GM12873 (cell line): ENCODE data around the gene CSRNP3.

Experiments
- TF ChIP-seq, protein P1 (sequence below): IDR thresholded peaks from 2 replicates; pipeline ENCODE4 v1.5.1; 2012; ENCODE audit warnings: low read depth, mild to moderate bottlenecking, moderate library complexity, low read length, control low read depth; ENCODE audit not compliant: insufficient read depth; ENCODE audit errors: missing control alignments

Gene CSRNP3

DNA sequence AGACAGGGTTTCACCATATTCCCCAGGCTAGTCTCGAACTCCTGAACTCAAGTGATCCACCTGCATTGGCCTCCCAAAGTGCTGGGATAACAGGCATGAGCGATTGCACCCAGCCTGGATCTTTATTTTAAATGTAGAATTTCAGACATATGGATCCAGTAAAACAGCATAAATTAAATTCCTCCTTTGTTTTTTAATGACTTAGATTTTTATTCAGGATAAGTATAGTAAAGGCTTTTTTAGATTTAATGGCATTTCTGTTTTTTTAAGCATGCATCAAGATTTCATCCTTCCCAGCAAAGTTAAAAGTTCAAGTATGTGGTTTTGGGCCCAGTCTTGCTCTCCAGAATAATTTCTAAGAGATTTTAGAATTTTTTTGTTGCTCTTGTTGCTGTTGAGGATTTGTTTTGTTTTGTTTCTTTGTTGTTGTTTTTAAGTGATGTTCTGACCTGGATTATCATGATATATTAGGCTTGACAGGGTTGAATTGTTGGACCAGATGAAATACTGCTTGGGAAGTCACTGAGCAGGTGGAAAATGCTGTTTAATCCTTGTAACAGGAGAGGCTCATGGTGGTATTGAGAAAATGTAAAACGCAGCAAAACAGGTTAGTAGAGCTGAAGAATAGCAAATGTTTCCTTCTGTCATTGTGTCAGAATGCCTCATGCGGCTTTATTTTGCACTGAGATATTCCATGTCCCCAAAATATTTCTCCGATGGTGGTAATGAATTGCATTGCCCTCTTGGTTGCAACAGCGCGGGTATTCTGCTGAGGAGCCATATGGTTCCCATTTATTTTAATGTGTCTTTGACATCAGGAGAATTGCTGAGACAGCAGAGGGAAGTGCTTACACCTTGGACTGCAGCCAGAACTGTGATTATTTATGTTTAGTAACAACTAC, 176.7 kb downstream of the CSRNP3 start:
- TF ChIP-seq, protein P1, sequence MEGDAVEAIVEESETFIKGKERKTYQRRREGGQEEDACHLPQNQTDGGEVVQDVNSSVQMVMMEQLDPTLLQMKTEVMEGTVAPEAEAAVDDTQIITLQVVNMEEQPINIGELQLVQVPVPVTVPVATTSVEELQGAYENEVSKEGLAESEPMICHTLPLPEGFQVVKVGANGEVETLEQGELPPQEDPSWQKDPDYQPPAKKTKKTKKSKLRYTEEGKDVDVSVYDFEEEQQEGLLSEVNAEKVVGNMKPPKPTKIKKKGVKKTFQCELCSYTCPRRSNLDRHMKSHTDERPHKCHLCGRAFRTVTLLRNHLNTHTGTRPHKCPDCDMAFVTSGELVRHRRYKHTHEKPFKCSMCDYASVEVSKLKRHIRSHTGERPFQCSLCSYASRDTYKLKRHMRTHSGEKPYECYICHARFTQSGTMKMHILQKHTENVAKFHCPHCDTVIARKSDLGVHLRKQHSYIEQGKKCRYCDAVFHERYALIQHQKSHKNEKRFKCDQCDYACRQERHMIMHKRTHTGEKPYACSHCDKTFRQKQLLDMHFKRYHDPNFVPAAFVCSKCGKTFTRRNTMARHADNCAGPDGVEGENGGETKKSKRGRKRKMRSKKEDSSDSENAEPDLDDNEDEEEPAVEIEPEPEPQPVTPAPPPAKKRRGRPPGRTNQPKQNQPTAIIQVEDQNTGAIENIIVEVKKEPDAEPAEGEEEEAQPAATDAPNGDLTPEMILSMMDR: no peak

GRCh38 chr2:165647409-165647808, 177.9 kb downstream of the CSRNP3 start:
- TF ChIP-seq, protein P1: no peak

- TF ChIP-seq, protein P1: no peak
These were observed 179.3 kb downstream of the CSRNP3 start for GRCh38 chr2:165648801-165649200.

GRCh38 chr2:165651233-165651632, 181.7 kb downstream of the CSRNP3 start:
- TF ChIP-seq, protein P1: no peak

DNA sequence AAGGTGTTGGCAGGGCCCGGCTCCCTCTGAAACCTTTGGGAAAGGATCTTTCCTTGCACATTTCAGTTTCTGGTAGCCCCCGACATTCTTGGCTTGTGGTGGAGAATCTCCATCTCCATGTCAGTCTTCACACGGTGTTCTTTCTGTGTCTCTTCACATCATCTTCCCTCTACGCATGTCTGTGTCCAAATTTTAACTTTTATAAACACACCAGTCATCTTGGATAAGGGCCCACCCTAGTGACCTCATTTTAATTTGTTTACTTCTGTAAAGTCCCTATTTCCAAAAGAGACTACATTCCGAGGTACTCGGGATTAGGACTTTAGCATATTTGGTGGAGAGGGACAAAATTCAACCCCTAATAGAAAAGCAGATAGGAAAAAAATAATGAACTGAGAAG, 186.2 kb downstream of the CSRNP3 start:
- TF ChIP-seq, protein P1: no peak

GRCh38 chr2:165660361-165660760, 190.9 kb downstream of the CSRNP3 start:
- TF ChIP-seq, protein P1: no peak

DNA sequence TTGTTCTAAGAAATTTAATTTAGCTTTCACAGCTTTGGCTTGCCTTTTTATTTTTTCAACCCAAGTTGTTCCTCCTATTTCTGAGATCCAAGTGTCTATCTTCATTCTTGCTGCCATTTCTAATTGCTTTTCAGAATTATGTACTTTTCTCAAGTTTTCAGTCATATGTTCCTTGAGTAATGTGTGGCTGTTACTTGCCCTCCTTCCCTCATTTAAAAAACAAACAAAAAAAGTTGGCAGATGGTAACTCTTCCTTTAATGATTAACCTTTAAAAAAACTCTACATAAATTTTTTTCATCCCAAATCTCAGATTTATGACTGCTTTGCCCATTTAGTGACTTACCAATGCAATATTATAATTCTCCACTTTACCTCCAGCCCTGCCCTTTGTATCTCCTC, 193.2 kb downstream of the CSRNP3 start:
- TF ChIP-seq, protein P1: no peak
